Measurements from ENCODE around the gene NT5C1A.

The NT5C1A gene

DNA sequence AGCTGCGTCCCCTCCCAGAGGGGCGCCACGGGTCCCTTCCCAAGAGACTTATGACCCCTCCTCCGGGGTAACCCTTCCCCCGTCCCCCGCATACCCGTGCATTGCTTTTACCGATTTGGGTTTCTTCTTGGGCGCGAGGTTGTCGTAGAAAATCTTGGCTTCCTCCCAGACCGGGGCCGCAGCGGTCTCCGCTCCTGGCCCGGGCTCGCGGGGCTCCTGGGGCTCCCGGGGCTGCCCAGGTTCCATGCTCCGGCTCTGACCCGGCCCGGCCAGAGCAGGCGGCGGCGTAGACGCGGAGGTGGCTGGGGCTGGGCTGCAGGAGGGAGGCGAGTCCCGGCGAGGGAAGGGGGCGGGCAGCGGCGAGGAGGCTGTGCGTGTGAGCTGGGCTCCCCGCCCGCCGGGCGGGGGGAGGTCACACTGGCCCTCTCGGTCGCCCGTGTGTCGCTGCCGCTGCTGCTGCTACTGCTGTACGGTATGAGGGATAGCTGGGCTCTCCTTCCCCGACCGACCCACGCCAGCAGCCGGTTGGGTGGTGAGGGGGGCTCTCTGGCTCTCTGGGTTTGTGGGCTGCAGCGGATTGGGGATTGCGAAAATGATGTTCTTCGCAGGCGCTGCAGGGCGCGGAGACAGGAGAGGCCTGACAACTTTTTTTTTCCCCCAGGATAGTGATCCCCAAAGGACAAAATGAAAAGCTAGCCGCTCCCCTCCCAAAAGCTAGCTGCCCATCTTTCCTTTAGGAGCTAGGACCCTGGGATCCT, at the start of gene NT5C1A:
NT5C1A (minus strand) TSS at position 315 of the 758 bp plus-strand sequence; CDS start at position 246, 69 bp downstream.
- DNase-seq = peak; percentile 53

DNA sequence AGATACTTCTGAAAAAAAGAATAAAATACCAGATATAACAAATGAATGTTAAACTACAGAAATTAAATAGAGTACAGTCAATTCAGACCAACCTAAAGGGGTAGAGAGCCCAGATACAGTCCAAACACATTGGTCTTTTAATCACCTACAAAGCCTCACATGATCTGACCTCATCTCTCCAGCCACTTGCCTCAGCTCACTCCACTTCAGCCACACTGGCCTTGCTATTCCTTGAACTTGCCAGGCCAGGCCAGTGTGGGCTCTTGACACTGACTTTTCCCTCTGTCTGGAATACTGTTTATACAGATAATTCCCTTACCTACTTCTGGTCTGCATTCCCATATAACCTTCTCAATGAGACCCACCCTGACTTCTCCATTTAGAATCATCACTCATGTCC, 49.8 kb upstream of the NT5C1A start:
- no peak for DNase-seq

DNA sequence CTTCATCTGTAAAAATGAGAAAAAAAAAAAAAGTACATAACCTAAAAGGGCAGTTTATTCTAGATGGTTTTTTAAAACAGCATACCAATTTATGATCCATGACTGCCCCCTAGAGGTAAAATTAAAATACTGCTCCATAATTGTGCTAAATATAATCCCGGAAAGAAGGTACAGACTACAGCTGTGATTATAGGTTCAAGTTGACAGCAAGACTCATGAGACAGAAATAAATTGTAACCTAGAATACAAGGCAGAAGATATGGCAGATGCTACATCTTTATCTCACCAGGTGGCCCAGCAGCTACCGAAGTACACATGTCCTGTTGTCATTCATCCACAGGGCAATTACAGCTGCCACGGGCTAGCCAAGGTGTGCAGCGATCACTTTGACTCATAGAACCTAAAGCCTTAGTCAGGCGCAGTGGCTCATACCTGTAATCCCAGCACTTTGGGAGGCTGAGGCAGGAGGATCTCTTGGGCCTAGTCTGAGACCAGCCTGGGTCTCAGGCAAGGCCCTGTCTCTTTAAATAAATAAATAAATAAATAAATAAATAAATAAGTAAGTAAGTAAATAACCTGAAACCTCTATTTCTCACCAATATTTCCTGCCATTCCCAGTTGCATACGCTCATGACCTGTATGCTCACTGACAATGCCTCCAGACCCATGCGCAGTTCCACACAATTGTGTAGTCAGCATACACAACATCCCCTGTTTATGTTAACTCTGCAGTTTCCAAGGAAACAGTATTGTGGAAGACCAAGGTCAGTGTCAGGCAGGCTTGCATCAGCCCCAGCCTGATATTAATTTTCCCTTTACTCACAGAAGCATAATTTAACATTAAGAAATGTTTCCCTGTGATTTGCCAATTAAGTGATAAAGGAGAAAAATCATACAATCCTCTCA, 48.4 kb upstream of the NT5C1A start:
- peak; percentile 74 for DNase-seq

DNA sequence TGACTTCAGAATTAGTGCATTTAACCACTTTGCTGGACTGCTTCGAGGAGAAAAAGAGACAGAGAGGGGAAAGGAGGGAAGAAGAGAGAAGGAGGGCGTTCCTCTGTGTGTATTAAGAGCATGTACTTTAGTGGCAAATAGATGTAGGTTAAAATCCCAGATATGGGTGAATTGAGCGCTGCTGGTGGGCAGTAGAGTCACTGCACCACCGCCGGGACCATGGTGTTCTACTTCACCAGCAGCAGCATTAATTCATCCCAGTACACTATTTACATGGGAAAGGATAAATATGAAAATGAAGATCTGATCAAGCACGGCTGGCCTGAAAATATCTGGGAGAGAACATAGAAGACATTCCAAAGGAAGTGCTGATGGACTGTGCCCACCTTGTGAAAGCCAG, 45.9 kb upstream of the NT5C1A start:
- no peak for DNase-seq

DNA sequence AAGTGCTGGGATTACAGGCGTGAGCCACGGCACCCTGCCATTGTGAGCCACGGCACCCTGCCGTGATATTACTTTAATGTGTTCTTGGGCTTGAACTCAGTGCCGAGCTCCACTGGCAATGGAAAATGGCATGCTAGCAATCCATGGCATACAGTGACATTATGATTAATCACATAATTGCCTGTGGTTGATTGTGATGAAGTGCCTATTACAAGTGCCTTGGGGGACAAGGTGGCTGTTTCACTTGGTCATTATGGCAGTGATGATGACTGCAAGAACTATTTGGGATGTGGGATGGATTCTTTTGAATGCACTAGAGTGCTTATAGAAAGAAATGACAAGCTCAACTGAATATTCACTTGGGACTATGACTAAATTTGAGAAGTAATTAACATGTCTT, 41.6 kb upstream of the NT5C1A start:
- DNase-seq = no peak

DNA sequence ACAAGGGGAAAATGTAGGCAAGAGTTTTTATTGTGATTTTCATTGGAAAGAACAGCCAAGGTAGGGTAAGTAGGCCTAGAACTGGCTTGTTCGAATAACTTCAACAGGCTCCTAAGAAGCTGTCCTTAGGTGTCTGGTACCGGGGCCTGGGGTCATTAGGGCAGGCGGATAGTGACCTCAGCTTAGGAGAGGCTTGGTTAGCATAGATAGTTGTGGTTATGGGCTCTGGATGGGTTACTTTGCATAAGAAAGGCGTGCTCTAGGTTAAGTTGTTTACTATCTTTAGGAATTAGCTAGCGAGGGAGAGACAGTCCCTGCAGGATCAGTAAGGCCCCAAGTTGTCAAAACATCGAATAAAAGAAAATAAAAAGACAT, 40.0 kb upstream of the NT5C1A start:
- DNase-seq = no peak

DNA sequence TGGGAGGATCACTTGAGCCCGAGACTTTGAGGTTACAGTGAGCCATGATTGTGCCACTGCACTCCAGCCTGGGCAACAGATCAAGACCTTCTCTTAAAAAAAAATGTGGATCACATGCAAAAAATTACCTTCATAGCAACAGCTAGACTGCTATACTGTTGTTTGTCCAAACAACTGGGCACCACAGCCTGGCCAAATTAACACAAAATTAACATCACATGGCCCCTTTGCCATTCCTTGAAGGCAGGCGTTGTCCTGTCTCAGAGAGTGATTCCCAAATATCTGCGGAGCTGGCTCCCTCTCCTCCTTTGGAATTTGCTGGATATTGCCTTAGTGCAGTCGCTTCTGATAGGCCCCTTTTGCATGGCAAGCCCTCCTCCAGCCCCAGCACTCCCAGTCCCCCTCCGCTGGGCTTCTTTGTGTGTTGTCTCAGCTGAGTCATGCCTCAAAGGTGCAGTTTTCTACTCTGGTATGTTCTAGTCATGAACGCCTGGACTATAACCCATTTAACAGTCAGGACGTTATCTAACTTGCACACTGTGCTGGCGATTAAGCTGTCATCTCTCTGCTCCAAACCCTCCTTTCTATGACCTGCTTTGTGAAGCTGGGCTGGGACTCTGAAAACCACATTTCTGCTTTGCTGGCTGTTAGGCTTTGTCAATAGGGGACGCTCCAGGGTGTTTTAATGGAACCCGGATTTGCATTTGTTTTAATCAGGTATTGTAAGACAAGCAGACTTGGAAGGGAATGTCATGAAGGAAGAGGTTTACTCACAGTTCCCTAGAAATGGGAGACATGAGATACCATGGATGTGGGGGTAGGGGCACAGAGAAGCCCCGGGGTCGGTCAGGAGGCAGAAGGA, 39.4 kb upstream of the NT5C1A start:
- DNase-seq = no peak

DNA sequence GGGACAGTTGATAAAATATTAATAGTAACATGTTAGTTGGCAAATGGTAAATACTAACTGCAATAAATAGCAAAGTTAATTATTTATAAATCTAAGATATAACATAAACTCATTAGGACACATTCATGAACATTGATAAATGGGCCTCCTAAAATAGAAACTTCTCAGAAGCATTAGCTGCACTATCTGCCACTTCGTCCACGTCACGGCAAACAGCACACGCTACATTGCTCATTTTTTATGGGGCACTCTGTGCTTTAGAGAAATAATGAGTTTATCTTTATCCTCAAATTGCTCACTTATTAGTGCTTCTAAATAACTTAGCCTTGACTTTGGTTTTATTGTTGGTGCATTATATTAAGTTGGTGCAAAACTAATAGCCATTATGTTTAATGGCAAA, 35.6 kb upstream of the NT5C1A start:
- no peak for DNase-seq

DNA sequence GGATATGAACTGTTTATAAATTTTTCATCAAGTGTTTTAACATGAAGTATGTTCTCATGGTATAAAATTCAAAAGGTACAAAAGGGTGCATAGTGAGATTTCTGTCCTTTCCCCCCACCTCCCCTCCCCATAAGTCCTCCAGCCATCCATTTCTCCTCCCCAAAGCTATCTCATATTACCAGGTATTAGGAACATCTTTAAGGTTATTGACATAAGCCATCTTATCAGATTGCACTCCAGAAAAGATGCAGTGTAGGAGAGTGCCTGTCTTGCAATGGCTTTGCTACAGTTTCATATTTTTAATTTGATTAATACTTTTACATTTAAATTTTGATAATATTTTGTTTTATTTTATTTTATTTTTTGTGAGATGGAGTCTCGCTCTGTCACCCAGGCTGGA, 32.9 kb upstream of the NT5C1A start:
- no peak for DNase-seq

DNA sequence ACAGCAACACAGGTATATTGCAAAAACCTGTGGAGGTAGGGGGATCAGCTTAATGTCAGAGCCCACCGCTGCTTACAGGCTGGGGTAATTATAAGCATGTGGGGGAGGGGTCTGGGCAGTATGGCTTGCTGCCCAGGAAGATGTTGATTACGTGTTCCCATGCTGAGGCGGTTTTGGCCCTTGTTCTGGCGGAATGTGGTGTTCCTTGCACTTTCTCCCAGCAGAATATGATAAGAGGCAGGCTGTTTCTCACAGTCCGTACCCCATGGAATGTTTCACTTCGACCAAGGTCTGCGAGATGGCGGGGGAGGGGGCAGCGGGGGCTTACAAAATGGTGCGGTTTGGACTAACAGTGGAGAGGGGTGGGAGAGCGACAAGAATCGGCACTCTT, 29.1 kb upstream of the NT5C1A start:
- no peak for DNase-seq

DNA sequence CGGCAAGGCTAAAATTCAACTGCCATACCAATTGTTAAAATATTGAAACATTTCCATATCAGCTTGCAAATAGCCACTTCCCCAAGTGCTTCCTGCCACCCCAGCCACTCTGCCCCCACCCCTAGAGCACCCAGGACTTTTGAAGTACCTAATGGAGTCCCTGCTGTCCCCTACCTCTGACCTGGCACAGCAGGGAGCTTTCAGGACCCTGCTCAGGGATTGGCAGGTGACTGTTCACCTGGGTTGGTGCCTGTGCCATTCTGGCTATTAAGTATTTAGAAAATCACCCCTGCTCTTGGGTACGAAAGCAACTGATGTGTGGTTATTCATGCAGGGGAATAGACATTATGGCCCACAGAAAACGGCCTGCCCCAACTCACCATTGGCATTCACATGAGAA, 28.4 kb upstream of the NT5C1A start:
- DNase-seq = no peak

DNA sequence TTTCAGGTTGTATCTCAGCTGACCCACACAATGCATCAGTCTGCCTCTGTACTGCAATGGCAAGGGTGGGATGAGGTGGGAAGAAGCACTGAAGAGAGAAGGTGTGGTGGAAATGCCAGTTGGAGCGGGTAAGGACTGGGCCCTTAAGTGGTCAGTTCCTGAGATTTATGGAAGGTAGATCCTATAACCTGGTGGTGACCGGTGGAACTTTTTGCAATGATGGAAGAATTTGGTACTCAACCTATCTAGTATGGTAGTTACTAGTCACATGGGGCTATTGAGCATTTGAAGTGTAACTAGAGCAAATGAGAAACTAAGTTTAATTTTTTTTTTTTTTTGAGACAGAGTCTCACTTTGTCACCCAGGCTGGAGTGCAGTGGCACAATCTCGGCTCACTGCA, 27.5 kb upstream of the NT5C1A start:
- DNase-seq = no peak

DNA sequence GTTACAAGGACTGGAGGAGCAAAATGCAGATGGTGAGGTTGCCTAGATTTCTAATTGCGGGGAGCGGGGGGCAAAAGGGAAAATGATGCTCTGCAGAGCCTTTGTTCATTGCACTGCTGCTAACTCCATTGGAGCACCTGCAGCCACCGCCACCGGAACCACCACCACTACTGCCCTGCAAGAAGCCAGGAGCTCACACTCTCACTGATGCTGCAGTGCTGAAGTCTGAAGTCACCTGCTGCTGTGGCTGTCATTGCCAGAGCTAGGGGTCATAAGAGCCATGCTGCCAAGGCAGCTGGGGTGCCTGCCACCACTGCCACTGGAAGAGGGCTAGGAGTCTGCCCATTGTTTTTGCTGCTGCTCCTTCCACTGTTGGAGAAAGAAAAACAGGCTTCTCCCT, 26.7 kb upstream of the NT5C1A start:
- no peak for DNase-seq

DNA sequence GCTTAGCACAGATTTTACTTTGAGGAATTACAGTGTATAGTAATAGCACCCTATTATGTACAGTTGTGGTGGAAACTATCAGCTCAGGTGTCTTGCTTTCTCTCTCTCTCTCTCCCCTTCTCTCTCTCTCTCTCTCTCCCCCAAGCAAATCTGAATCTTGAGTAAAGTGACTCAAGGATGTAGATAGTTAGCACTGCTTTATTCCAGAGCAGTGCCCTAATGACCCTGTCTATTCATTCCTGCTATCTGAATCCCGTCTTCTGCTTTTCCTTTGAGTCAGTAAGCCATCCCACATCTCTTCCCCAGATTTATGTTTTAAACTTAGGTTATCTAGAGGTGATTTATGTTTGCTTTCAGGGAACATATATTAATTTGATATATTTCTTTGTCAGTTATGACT, 24.5 kb upstream of the NT5C1A start:
- no peak for DNase-seq

DNA sequence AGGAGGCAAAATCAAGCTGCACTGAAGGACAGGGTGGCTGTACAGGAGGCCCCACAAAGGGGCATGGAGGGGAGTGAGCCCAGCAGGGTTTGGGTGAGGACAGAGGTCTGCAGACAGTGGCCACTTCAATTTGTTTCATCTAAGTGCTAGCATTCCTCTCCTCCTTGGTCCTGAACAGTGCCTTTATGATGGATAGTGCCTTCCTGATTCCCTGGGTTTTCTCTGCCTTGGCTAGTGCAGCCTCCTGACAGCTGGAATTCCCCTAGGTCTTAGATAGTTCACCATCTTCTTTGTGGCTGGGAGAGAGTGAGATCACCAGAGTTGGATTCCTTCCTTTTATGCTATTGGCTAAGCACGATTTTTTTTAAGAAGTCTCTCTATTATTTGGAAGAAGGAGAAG, 23.1 kb upstream of the NT5C1A start:
- DNase-seq = no peak

DNA sequence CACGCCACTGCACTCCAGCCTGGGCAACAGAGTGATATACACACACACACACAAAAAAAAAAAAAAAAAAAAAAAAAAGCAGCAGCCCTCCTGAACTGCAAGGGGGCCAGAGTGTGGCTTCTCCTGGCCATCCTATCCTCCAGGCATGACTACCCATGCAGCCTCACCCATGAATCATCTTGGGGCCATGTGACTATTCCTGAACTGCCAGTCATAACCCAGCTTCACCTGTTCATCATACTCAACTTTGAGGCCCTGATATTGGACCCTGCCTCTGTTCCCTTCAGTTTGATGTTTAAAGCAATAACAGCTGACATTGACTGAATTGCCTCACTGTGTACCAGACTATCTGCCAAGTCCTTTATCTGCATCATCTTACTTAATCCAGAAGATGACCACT, 22.1 kb upstream of the NT5C1A start:
- DNase-seq = no peak

DNA sequence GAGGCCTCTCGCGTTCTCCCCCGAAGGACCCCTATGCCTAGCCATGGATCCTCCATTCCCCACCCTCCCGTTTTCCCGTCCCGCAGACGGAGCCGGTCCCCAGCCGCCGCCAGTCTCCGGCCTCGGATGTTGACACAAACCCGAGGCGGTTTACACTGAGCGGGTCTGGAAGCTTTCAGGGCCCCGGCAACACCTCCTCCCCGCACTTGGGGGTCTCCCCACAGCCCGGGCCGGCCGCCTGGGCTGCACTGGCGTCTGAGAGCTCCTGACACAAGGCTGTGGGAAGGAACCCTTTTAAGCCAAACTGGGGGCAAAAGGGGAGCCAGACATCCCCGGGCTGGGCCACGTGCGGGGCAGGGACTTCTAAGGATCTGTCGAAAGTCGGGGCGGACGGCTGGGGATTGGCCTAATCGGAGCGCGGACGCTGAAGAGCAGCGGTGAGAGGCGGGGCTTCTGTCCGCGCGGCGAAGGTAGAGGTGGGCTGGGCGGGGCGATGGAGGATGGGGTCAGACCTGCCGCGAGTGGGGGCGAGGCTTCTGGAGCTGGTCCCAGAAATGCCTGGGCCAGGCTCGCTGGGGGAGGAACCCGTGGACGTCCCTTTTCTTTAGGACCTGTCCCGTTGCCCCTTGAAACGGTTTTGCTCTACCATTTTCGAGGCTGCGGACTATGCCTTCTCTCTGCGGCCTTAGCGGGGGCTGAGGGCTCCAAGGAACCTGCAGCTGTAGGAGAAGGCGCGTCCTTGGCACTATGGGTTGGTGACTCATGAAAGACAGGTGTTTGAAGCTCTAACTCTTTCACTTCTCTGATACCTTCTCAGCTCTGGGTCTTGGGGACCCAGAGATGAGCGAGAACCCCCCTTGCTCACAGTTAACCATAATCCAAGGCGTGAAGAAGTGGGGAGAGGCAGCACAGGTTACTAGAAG, 20.5 kb upstream of the NT5C1A start:
- no peak for DNase-seq

DNA sequence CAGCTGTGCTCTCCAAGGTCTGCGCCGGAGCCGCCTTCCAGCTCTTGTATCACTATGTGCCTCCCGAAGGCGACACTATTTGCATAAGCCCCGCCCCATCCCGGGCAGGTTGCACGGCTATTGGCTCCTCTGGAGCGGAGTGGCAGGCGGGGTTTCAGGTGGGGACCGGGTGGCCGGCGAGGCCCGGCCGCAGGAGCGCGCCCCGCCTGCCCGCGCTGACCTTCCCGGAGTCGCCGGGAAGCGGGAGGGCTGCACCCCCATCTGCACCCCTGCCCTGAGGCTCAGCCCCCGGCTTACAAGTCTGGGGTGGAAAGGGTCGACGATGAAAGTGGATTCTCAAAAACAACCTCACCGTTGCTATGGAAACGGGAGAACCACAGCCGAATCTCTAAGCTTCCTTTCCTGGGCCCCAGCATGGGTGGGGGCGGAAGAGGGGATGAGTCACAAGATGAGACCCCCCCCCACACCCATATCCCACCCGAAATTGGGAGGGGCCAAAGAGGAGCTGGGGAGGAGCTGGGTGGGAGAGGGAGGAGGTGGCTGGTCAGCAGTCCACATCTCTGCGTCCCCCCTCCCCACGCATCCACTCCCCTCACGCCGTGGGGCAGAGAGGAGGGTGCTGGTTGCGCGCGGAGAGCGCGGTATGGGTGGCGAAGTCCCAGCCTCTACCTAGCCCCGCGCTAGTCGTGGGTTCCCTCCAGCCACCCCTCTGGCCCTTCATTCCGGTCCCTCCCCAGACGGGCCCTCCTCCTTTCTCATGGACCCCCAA, 19.7 kb upstream of the NT5C1A start, which contains the start of gene HPCAL4:
HPCAL4 (minus strand) TSS at position 51 of the 769 bp plus-strand sequence. CDS start 6,830 bp downstream, outside the sequence.
- peak; percentile 91 for DNase-seq

DNA sequence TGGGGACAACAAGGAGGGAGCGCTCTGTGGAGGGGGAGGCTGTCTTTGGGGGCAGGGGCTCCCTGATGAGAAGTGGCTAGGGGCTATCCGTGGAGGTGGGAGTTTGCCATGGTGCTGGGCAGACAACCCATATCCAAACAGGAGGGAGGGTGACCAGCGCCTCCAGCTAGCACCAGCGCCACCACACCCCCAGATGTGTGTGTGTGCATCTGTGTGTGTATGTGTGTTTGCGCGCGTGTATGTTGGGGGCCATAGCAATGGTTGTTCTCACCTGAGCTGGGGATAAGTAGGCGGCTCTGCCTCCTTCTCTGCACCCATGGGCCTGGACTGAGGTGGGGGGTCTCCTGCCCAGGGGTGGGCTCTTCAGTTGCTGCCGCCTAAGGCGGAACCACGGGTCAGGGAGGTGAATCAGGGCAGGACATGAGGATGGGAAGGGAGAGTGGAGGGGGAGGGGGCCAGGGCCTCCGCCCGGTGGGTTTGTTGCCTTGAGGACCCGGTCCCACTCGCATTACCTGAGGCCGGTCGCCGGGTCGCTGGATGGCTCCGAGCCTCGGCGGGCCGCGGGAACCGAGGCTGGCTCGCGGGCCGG, 19.0 kb upstream of the NT5C1A start:
- DNase-seq = no peak

DNA sequence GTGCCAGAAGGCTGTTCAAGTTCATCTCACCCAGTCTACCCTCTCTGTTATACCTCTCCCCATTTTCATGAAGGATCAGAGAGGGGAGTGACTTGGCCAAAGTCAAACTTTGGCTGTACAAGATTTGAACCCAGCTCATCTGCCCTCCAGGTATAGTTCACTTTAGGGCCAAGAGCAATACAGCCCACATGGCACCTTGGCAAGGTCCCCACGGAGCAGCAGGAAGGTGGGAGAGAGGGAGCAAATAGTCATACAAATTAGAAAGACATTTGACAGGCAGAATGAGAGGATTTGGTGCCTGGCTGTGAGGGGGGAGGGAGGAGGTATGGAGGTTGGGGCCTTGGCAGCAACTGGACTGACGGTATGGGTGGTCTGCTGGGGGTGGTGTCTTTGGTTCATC, 18.3 kb upstream of the NT5C1A start:
- no peak for DNase-seq

DNA sequence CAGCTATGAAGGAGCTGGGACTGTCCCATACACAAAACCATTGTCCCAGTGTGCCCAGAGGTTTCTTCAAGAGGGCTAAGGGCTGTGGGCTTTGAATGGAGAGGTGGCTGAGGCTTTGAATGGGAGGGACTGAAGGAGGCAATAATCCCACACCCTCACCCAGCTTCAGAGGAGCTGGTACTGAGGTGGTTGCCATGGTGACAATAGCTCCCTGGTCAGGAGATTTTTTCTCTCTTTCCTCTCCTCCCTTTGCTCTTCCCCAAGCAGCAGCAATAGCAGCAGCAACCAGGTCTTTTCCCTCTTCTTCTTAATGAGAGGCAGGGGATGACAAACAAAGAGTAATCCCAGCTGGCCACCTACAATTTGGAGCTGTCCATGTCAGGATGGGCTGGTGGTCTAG, 17.7 kb upstream of the NT5C1A start:
- DNase-seq = no peak

Measured in activated CD4-positive, alpha-beta T cell treated with anti-CD3 and anti-CD28 coated beads, Interleukin-10, Interleukin-2, amounts not matched to agents 100 ng/mL and 50 ng/mL, durations not matched to agents 16 hours and 8 hours (primary cell).